ENCODE data around the gene IL33. TPM values are rescaled to one million over a fixed set of nuclear protein-coding genes. Genes with fewer than 3 reads are reported as not detected.

IL33 gene
- total RNA-seq, 1 experiment from 2014 or later = not detected

- Histone ChIP-seq H3K4me3 (replicated peaks in 1 of 2; ENCODE audit: low read depth in 1 of 2, low read length in 2 of 2) (no peak overlapping the region), H3K9ac (ENCODE audit: low read length) (no peak overlapping the region), H3K9me3 (ENCODE audit: control insufficient read depth in 1 of 2, insufficient read depth in 1 of 2, low read depth in 1 of 2, low read length in 2 of 2) (no peaks in the 10 kb centered on the region), H4K20me1 (ENCODE audit: insufficient read depth) (no peaks in the 10 kb centered on the region), H3K36me3 (ENCODE audit: control insufficient read depth in 1 of 2, insufficient read depth in 2 of 2, low read length in 2 of 2) (no peaks in the 10 kb centered on the region), H2AFZ (ENCODE audit: low read depth, low read length, poor library complexity, severe bottlenecking) (peak overlapping the region; percentile 37), H3K79me2 (ENCODE audit: insufficient read depth, low read length) (no peaks in the 10 kb centered on the region), H3K9me2 (ENCODE audit: insufficient read depth) (no peaks in the 10 kb centered on the region), H3K27me3 (ENCODE audit: insufficient read depth, low read length) (no peaks in the 10 kb centered on the region), H3K4me2 (ENCODE audit: low read length) (no peak overlapping the region), H3K4me1 (ENCODE audit: control insufficient read depth in 1 of 2, insufficient read depth in 2 of 2, low read length in 2 of 2) (peaks cover 3 to 6% of the 10 kb centered on the region in 2 experiments; a peak in 1 of 4 replicates), H3K27ac (ENCODE audit: low read depth, low read length) (no peak overlapping the region)
- no TSS peak for BruUV-seq (replicated peaks)
- intact Hi-C loops (cut with micrococcal nuclease) = no loop called here
- RAD21 ChIA-PET (ENCODE audit: low non-redundant PET in 1 of 2, low total read pairs in 2 of 2, uncharacterized antibody in 2 of 2, unreplicated experiment in 2 of 2) = no interaction called here
- CTCF ChIA-PET = interaction anchor here (1.0 to 4.7 kb wide), 2 partner anchors 14 to 250 kb away, joined by 3 to 129 read pairs; no protein-coding TSS in a partner anchor
- TF ChIP-seq, protein P1, sequence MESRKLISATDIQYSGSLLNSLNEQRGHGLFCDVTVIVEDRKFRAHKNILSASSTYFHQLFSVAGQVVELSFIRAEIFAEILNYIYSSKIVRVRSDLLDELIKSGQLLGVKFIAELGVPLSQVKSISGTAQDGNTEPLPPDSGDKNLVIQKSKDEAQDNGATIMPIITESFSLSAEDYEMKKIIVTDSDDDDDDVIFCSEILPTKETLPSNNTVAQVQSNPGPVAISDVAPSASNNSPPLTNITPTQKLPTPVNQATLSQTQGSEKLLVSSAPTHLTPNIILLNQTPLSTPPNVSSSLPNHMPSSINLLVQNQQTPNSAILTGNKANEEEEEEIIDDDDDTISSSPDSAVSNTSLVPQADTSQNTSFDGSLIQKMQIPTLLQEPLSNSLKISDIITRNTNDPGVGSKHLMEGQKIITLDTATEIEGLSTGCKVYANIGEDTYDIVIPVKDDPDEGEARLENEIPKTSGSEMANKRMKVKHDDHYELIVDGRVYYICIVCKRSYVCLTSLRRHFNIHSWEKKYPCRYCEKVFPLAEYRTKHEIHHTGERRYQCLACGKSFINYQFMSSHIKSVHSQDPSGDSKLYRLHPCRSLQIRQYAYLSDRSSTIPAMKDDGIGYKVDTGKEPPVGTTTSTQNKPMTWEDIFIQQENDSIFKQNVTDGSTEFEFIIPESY (IDR thresholded peaks at IDR 0.05; ENCODE audit: extremely low read depth, insufficient replicate concordance, low read length) = no peak
- DNase-seq (ENCODE audit: low read depth, low spot score) (no peak), ATAC-seq (no peak)
- POLR2A ChIA-PET = no interaction called here
These were observed 88.6 kb downstream of the IL33 start for GRCh38 chr9:6304232-6304631.

GRCh38 chr9:6305954-6306563 is 90.5 kb downstream of the IL33 start:
- H3K9me3 ChIP-seq (ENCODE audit: control insufficient read depth in 1 of 2, insufficient read depth in 1 of 2, low read depth in 1 of 2, low read length in 2 of 2) = no peaks in the 10 kb centered on the region
- H3K9ac ChIP-seq (ENCODE audit: low read length) = no peak overlapping the region
- TF ChIP-seq ELF1 (IDR thresholded peaks at IDR 0.05; ENCODE audit: borderline replicate concordance, low read depth) (no peak), SIN3A (IDR thresholded peaks at IDR 0.05; ENCODE audit: low read depth) (no peak), SP1 (IDR thresholded peaks at IDR 0.05; ENCODE audit: low read depth) (no peak), RAD21 (IDR thresholded peaks at IDR 0.05; ENCODE audit: low read depth) (peak; percentile 89)
- TF ChIP-seq, protein P2, sequence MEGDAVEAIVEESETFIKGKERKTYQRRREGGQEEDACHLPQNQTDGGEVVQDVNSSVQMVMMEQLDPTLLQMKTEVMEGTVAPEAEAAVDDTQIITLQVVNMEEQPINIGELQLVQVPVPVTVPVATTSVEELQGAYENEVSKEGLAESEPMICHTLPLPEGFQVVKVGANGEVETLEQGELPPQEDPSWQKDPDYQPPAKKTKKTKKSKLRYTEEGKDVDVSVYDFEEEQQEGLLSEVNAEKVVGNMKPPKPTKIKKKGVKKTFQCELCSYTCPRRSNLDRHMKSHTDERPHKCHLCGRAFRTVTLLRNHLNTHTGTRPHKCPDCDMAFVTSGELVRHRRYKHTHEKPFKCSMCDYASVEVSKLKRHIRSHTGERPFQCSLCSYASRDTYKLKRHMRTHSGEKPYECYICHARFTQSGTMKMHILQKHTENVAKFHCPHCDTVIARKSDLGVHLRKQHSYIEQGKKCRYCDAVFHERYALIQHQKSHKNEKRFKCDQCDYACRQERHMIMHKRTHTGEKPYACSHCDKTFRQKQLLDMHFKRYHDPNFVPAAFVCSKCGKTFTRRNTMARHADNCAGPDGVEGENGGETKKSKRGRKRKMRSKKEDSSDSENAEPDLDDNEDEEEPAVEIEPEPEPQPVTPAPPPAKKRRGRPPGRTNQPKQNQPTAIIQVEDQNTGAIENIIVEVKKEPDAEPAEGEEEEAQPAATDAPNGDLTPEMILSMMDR (IDR thresholded peaks at IDR 0.05 in 2 of 3, conservative IDR thresholded peaks at IDR 0.05 in 1 of 3; ENCODE audit: borderline replicate concordance in 1 of 3, insufficient read depth in 1 of 3, low read depth in 2 of 3, low read length in 2 of 3) = peak; percentile 48 to 81 (median 69)
- TF ChIP-seq, protein P1 (IDR thresholded peaks at IDR 0.05; ENCODE audit: extremely low read depth, insufficient replicate concordance, low read length) = no peak
- no peaks in the 10 kb centered on the region for H4K20me1 ChIP-seq (ENCODE audit: insufficient read depth)
- H3K27ac ChIP-seq (ENCODE audit: low read depth, low read length) = no peak overlapping the region
- H3K27me3 ChIP-seq (ENCODE audit: insufficient read depth, low read length) = no peaks in the 10 kb centered on the region
- no peaks in the 10 kb centered on the region for H3K79me2 ChIP-seq (ENCODE audit: insufficient read depth, low read length)
- H3K9me2 ChIP-seq (ENCODE audit: insufficient read depth) = no peaks in the 10 kb centered on the region
- CTCF ChIA-PET = interaction anchor here (0.6 to 4.7 kb wide), 22 partner anchors 9 to 1923 kb away, joined by 3 to 129 read pairs (median 4); a partner anchor contains a TSS
- DNase-seq (ENCODE audit: low read depth, low spot score) (peak; percentile 32), ATAC-seq (peak; percentile 78)
- H3K36me3 ChIP-seq (ENCODE audit: control insufficient read depth in 1 of 2, insufficient read depth in 2 of 2, low read length in 2 of 2) = no peaks in the 10 kb centered on the region
- intact Hi-C loops (cut with micrococcal nuclease) = loop anchor here (1.0 to 5.0 kb wide), 4 partner anchors 109 to 507 kb away; no protein-coding TSS in a partner anchor
- no peak overlapping the region for H3K4me3 ChIP-seq (replicated peaks in 1 of 2; ENCODE audit: low read depth in 1 of 2, low read length in 2 of 2)
- H2AFZ ChIP-seq (ENCODE audit: low read depth, low read length, poor library complexity, severe bottlenecking) = no peak overlapping the region
- no TSS peak for BruUV-seq (replicated peaks)
- POLR2A ChIA-PET = interaction anchor here (1.0 kb wide), 1 partner anchor 251 kb away, joined by 6 read pairs; no protein-coding TSS in a partner anchor
- H3K4me2 ChIP-seq (ENCODE audit: low read length) = no peak overlapping the region
- peaks cover 3 to 6% of the 10 kb centered on the region in 2 experiments; a peak in 1 of 4 replicates for H3K4me1 ChIP-seq (ENCODE audit: control insufficient read depth in 1 of 2, insufficient read depth in 2 of 2, low read length in 2 of 2)
- RAD21 ChIA-PET (ENCODE audit: low non-redundant PET in 1 of 2, low total read pairs in 2 of 2, uncharacterized antibody in 2 of 2, unreplicated experiment in 2 of 2) = interaction anchor here (1.0 to 1.2 kb wide), 3 partner anchors 250 to 252 kb away, joined by 4 to 12 read pairs (median 8); no protein-coding TSS in a partner anchor

Measured in HCT116 (cell line).